IMR-90 (cell line): ENCODE data around the gene WDR76. TPM values are rescaled to one million over a fixed set of nuclear protein-coding genes. Genes with fewer than 3 reads are reported as not detected.

Experiments used
- ATAC-seq: fragments of 200-7000 bp; cut with Tn5 transposase; 2 replicates; pipeline ENCODE4 v1.9.1; 2020; ENCODE audit warnings: low read depth, mild to moderate bottlenecking, moderate library complexity
- BruUV-seq: library from RNA; stranded (reverse); fragments of 400-500 nt; replicated peaks from 2 replicates; lab custom pipeline; 2021; lab: Mats Ljungman, UMichigan
- CTCF ChIA-PET: fragments of 300-600 bp; formaldehyde crosslinking; extraction: SDS; loops from one replicate; lab custom pipeline; 2021; ENCODE audit warnings: antibody characterized with exemption; lab: Yijun Ruan, JAX
- POLR2A ChIA-PET: fragments of 300-600 bp; sonication (Branson Sonifier 250); formaldehyde crosslinking; loops from one replicate; lab custom pipeline; 2022; ENCODE audit warnings: antibody characterized with exemption; ENCODE audit not compliant: unreplicated experiment; lab: Charles Lee
- DNase-seq: peaks from one replicate; pipeline ENCODE4 v3.0.0; 2013
- H2AFZ ChIP-seq: replicated peaks from 2 replicates; pipeline ENCODE3; 2013; ENCODE audit warnings: low read length, mild to moderate bottlenecking; ENCODE audit not compliant: poor library complexity
- H2AK5ac ChIP-seq: 2 replicates; pipeline ENCODE4 v1.6.1; 2013; ENCODE audit warnings: low read depth, low read length, inconsistent platforms
- H2AK9ac ChIP-seq: replicated peaks from 2 replicates; pipeline ENCODE3; 2013; ENCODE audit warnings: mild to moderate bottlenecking, low read depth, low read length, moderate library complexity; ENCODE audit not compliant: poor library complexity
- H2BK120ac ChIP-seq: 2 replicates; pipeline ENCODE4 v1.6.1; 2013; ENCODE audit warnings: low read depth, low read length, inconsistent platforms
- H2BK15ac ChIP-seq: 3 replicates; pipeline ENCODE4 v1.6.1; 2013; ENCODE audit warnings: low read depth, low read length, inconsistent platforms
- H2BK20ac ChIP-seq: 2 replicates; pipeline ENCODE4 v1.6.1; 2013; ENCODE audit warnings: low read depth, mild to moderate bottlenecking, inconsistent platforms, low read length, moderate library complexity
- H2BK5ac ChIP-seq: 2 replicates; pipeline ENCODE4 v1.6.1; 2013; ENCODE audit warnings: mild to moderate bottlenecking, low read depth, low read length, inconsistent platforms; ENCODE audit not compliant: poor library complexity, severe bottlenecking
- H3K14ac ChIP-seq: replicated peaks from 2 replicates; pipeline ENCODE4 v1.6.1; 2013; ENCODE audit warnings: low read depth, low read length, inconsistent platforms
- H3K18ac ChIP-seq: 2 replicates; pipeline ENCODE4 v1.6.1; 2013; ENCODE audit warnings: low read depth, low read length, control low read depth
- H3K23ac ChIP-seq: 2 replicates; pipeline ENCODE4 v1.6.1; 2013; ENCODE audit warnings: low read depth, low read length, inconsistent platforms
- H3K27ac ChIP-seq: 2 replicates; pipeline ENCODE4 v1.5.1; 2013; ENCODE audit warnings: mild to moderate bottlenecking, control low read depth, low read length; ENCODE audit not compliant: insufficient read depth
- H3K27me3 ChIP-seq: 2 replicates; pipeline ENCODE4 v1.6.1; 2013; ENCODE audit warnings: low read length; ENCODE audit not compliant: control insufficient read depth, insufficient read depth
- H3K36me3 ChIP-seq: 2 replicates; pipeline ENCODE4 v1.6.1; 2013; ENCODE audit warnings: low read length, mixed read lengths; ENCODE audit not compliant: control insufficient read depth, insufficient read depth
- H3K4ac ChIP-seq: 2 replicates; pipeline ENCODE4 v1.6.1; 2013; ENCODE audit warnings: low read depth, low read length, inconsistent platforms
- H3K4me1 ChIP-seq: 2 replicates; pipeline ENCODE4 v1.6.1; 2013; ENCODE audit warnings: low read length, mixed read lengths; ENCODE audit not compliant: control insufficient read depth, insufficient read depth
- H3K4me2 ChIP-seq: 2 replicates; pipeline ENCODE4 v1.6.1; 2013; ENCODE audit warnings: low read depth, mild to moderate bottlenecking, control low read depth, low read length, moderate library complexity
- H3K4me3 ChIP-seq: 2 replicates; pipeline ENCODE4 v1.5.1; 2013; ENCODE audit warnings: low read depth, mild to moderate bottlenecking, control low read depth, low read length, moderate library complexity; ENCODE audit not compliant: insufficient read depth
- H3K56ac ChIP-seq: 2 replicates; pipeline ENCODE4 v1.6.1; 2013; ENCODE audit warnings: low read length, inconsistent platforms; ENCODE audit not compliant: insufficient read depth; ENCODE audit errors: extremely low read depth
- H3K79me1 ChIP-seq, 2 experiments: 2 replicates each; pipeline ENCODE4 v1.6.1; 2013; ENCODE audit warnings: low read length in 2 of 2, inconsistent platforms in 1 of 2, low read depth in 1 of 2
- H3K9ac ChIP-seq: 2 replicates; pipeline ENCODE4 v1.6.1; 2013; ENCODE audit warnings: low read depth, low read length, control low read depth
- H3K9me1 ChIP-seq: 2 replicates; pipeline ENCODE4 v1.6.1; 2013; ENCODE audit warnings: low read length, inconsistent platforms; ENCODE audit not compliant: insufficient read depth
- H3K9me3 ChIP-seq: 2 replicates; pipeline ENCODE4 v1.6.1; 2013; ENCODE audit warnings: low read length; ENCODE audit not compliant: control insufficient read depth, insufficient read depth
- H4K20me1 ChIP-seq: 2 replicates; pipeline ENCODE4 v1.6.1; 2013; ENCODE audit warnings: low read length, inconsistent platforms; ENCODE audit not compliant: insufficient read depth
- H4K5ac ChIP-seq: 2 replicates; pipeline ENCODE4 v1.6.1; 2013; ENCODE audit warnings: mild to moderate bottlenecking, low read depth, low read length, control low read depth
- H4K8ac ChIP-seq, 2 experiments: 2 replicates each; pipeline ENCODE4 v1.6.1; 2013; ENCODE audit warnings: low read depth in 2 of 2, low read length in 2 of 2, control low read depth in 1 of 2, inconsistent platforms in 1 of 2
- H4K91ac ChIP-seq: 2 replicates; pipeline ENCODE4 v1.6.1; 2013; ENCODE audit warnings: low read depth, low read length, inconsistent platforms; ENCODE audit not compliant: insufficient read depth
- BHLHE40 ChIP-seq: fragments of 150-350 bp; IDR thresholded peaks from 2 replicates; pipeline ENCODE4 v1.6.1; 2016; ENCODE audit warnings: mild to moderate bottlenecking, low read depth, low read length
- CHD1 ChIP-seq: IDR thresholded peaks from 2 replicates; pipeline ENCODE4 v1.6.1; 2012; ENCODE audit warnings: low read depth, low read length, improper control_type of control experiment
- CTCF ChIP-seq: conservative IDR thresholded peaks from 2 replicates; pipeline ENCODE4 v1.5.1; 2012; ENCODE audit warnings: mild to moderate bottlenecking, low read depth, low read length, improper control_type of control experiment
- FOS ChIP-seq: fragments of 150-350 bp; IDR thresholded peaks from 2 replicates; pipeline ENCODE4 v1.6.1; 2016; ENCODE audit warnings: low read depth, low read length
- POLR2A ChIP-seq: IDR thresholded peaks from 2 replicates; pipeline ENCODE4 v1.6.1; 2012; ENCODE audit warnings: mild to moderate bottlenecking, low read depth, low read length
- RAD21 ChIP-seq: IDR thresholded peaks from 2 replicates; pipeline ENCODE4 v1.6.1; 2012; ENCODE audit warnings: low read length, improper control_type of control experiment
- RCOR1 ChIP-seq: IDR thresholded peaks from 2 replicates; pipeline ENCODE4 v1.6.1; 2012; ENCODE audit warnings: mild to moderate bottlenecking, low read length, improper control_type of control experiment; ENCODE audit not compliant: insufficient replicate concordance
- WGBS, 2 experiments: methylation state at CpG; one replicate each; pipeline versions ENCODE4 v1.1.5 to v1.1.7; 2013; ENCODE audit warnings: missing lambda C conversion rate in 2 of 2; ENCODE audit not compliant: insufficient read length in 1 of 2; ENCODE audit errors: extremely low coverage in 2 of 2; 5-methylcytosine and 5-hydroxymethylcytosine counted together
- dilution Hi-C: fragments of 300-500 bp; cut with HindIII; formaldehyde crosslinking; loops from one replicate; pipeline ENCODE4 v1.14.3; 2018; ENCODE audit warnings: low sequenced_read_pairs; ENCODE audit not compliant: unreplicated experiment
- in situ Hi-C: fragments of 300-500 bp; cut with MboI; formaldehyde crosslinking; loops from 3 replicates; pipeline ENCODE4 v1.14.3; 2019; ENCODE audit warnings: low sequenced_read_pairs, inconsistent platforms, mixed read lengths
- intact Hi-C: fragments of 100-400 bp; cut with micrococcal nuclease; formaldehyde crosslinking; loops from 2 replicates; pipeline ENCODE4 v1.10.0; 2022
- polyA plus RNA-seq, 3 experiments: library from polyadenylated mRNA; depleted of rRNA; stranded (reverse); fragments of >200 nt; gene quantifications; 2 replicates each; pipeline ENCODE4 v1.2.3, GENCODE V29; 2012; ENCODE audit warnings: low replicate concordance in 1 of 3
- total RNA-seq: library from RNA; depleted of rRNA; stranded (reverse); fragments of >200 nt; gene quantifications from 2 replicates; pipeline ENCODE4 v1.2.3, GENCODE V29; 2012

The WDR76 gene
- total and polyA plus RNA-seq, 2 of the 4 experiments (the other 2 are of a cell fraction) = 4.8 to 25.8 TPM

GRCh38 chr15:43821505-43821904 lies 5.3 kb upstream of the WDR76 start:
- Histone ChIP-seq H3K4me3 (no peak overlapping the region), H2AK9ac (no peak overlapping the region), H3K4me1 (peaks cover 4% of the 10 kb centered on the region), H2BK20ac (no peak overlapping the region), H4K91ac (no peak overlapping the region), H3K9me1 (peaks cover 8% of the 10 kb centered on the region; the same call in 1 of the 2 replicates), H2BK120ac (no peak overlapping the region; the same call in 1 of the 2 replicates), H3K9me3 (no peaks in the 10 kb centered on the region), H4K8ac (peak overlapping the region in 1 of 2 experiments; percentile 44; a peak in 1 of 4 replicates), H2AK5ac (no peak overlapping the region), H3K27me3 (no peaks in the 10 kb centered on the region), H3K14ac (no peak overlapping the region), H3K9ac (no peak overlapping the region), H4K20me1 (peaks cover 22% of the 10 kb centered on the region), H4K5ac (no peak overlapping the region), H3K23ac (no peak overlapping the region), H3K4ac (no peak overlapping the region), H2AFZ (no peak overlapping the region), H3K36me3 (peaks cover 9% of the 10 kb centered on the region), H3K4me2 (peak overlapping the region; percentile 95), H3K18ac (no peak overlapping the region), H3K79me1 (peaks cover 35 to 60% of the 10 kb centered on the region in 2 experiments), H2BK5ac (peak overlapping the region; percentile 77), H3K27ac (peak overlapping the region; percentile 71; the same call in 1 of the 2 replicates), H2BK15ac (no peak overlapping the region), H3K56ac (peak overlapping the region; percentile 32; the same call in 1 of the 2 replicates)
- dilution Hi-C loops (no loop called here), in situ Hi-C loops (no loop called here), intact Hi-C loops (no loop called here)
- ChIA-PET POLR2A (interaction anchor here (0.6 to 0.7 kb wide), 3 partner anchors 12 to 469 kb away, joined by 3 to 18 read pairs (median 11); no protein-coding TSS in a partner anchor), CTCF (interaction anchor here (0.7 kb wide), 1 partner anchor 592 kb away, joined by 3 read pairs; no protein-coding TSS in a partner anchor)
- ATAC-seq (peak; percentile 55), DNase-seq (peak; percentile 80)
- BruUV-seq = no TSS peak
- no CpG with 5 or more reads among the region's 3 CpGs for WGBS, 2 experiments
- no peak for TF ChIP-seq RAD21
- no peak for TF ChIP-seq BHLHE40
- no peak for TF ChIP-seq CHD1
- no peak for TF ChIP-seq RCOR1
- TF ChIP-seq FOS = peak; percentile 27; the same call in 1 of the 2 replicates
- TF ChIP-seq CTCF = no peak
- TF ChIP-seq POLR2A = 0 out of 2 replicates have a peak, but pooled peaks have one; percentile 17
